ENCODE results near the gene KATNAL1.

KATNAL1 gene

GRCh38 chr13:30341815-30342570, 34.6 kb upstream of the KATNAL1 start:
- Histone ChIP-seq H3K4me3 (ENCODE audit: low read length) (peak overlapping the region; percentile 43), H3K9me3 (ENCODE audit: control insufficient read depth, low read length) (no peaks in the 10 kb centered on the region), H3K9ac (ENCODE audit: low read length) (peak overlapping the region; percentile 57), H3K36me3 (ENCODE audit: control insufficient read depth, insufficient read depth, low read length, severe bottlenecking) (no peaks in the 10 kb centered on the region), H3K4me1 (ENCODE audit: control insufficient read depth, insufficient read depth, low read length) (peaks cover 50% of the 10 kb centered on the region), H3K27me3 (replicated peaks; ENCODE audit: control insufficient read depth, insufficient read depth, low read length) (no peaks in the 10 kb centered on the region)
- DNase-seq (ENCODE audit: low read depth), result peak; percentile 96

GRCh38 chr13:30340331-30341250, 33.2 kb upstream of the KATNAL1 start:
- no peaks in the 10 kb centered on the region for H3K27me3 ChIP-seq (replicated peaks; ENCODE audit: control insufficient read depth, insufficient read depth, low read length)
- DNase-seq (ENCODE audit: low read depth), result peak; percentile 88
- H3K9me3 ChIP-seq (ENCODE audit: control insufficient read depth, low read length), result no peaks in the 10 kb centered on the region
- no peaks in the 10 kb centered on the region for H3K36me3 ChIP-seq (ENCODE audit: control insufficient read depth, insufficient read depth, low read length, severe bottlenecking)
- H3K4me3 ChIP-seq (ENCODE audit: low read length), result peak overlapping the region; percentile 74
- H3K9ac ChIP-seq (ENCODE audit: low read length), result peak overlapping the region; percentile 81
- H3K4me1 ChIP-seq (ENCODE audit: control insufficient read depth, insufficient read depth, low read length), result peaks cover 50% of the 10 kb centered on the region

GRCh38 chr13:30339738-30340330, 32.5 kb upstream of the KATNAL1 start:
- H3K27me3 ChIP-seq (replicated peaks; ENCODE audit: control insufficient read depth, insufficient read depth, low read length), result no peaks in the 10 kb centered on the region
- H3K4me1 ChIP-seq (ENCODE audit: control insufficient read depth, insufficient read depth, low read length), result peaks cover 50% of the 10 kb centered on the region
- peak overlapping the region; percentile 74 for H3K4me3 ChIP-seq (ENCODE audit: low read length)
- no peak for DNase-seq (ENCODE audit: low read depth)
- no peaks in the 10 kb centered on the region for H3K36me3 ChIP-seq (ENCODE audit: control insufficient read depth, insufficient read depth, low read length, severe bottlenecking)
- H3K9me3 ChIP-seq (ENCODE audit: control insufficient read depth, low read length), result no peaks in the 10 kb centered on the region
- peak overlapping the region; percentile 81 for H3K9ac ChIP-seq (ENCODE audit: low read length)

- H3K4me1 ChIP-seq (ENCODE audit: control insufficient read depth, insufficient read depth, low read length), result peaks cover 50% of the 10 kb centered on the region
- H3K36me3 ChIP-seq (ENCODE audit: control insufficient read depth, insufficient read depth, low read length, severe bottlenecking), result no peaks in the 10 kb centered on the region
- DNase-seq (ENCODE audit: low read depth), result no peak
- H3K27me3 ChIP-seq (replicated peaks; ENCODE audit: control insufficient read depth, insufficient read depth, low read length), result no peaks in the 10 kb centered on the region
- no peaks in the 10 kb centered on the region for H3K9me3 ChIP-seq (ENCODE audit: control insufficient read depth, low read length)
- no peak overlapping the region for H3K4me3 ChIP-seq (ENCODE audit: low read length)
- H3K9ac ChIP-seq (ENCODE audit: low read length), result no peak overlapping the region
These were observed 31.6 kb upstream of the KATNAL1 start for GRCh38 chr13:30338952-30339351.

GRCh38 chr13:30338331-30338851, 31.0 kb upstream of the KATNAL1 start:
- peak overlapping the region; percentile 0 for H3K4me3 ChIP-seq (ENCODE audit: low read length)
- H3K36me3 ChIP-seq (ENCODE audit: control insufficient read depth, insufficient read depth, low read length, severe bottlenecking), result no peaks in the 10 kb centered on the region
- H3K27me3 ChIP-seq (replicated peaks; ENCODE audit: control insufficient read depth, insufficient read depth, low read length), result no peaks in the 10 kb centered on the region
- H3K9ac ChIP-seq (ENCODE audit: low read length), result no peak overlapping the region
- H3K4me1 ChIP-seq (ENCODE audit: control insufficient read depth, insufficient read depth, low read length), result peaks cover 50% of the 10 kb centered on the region
- DNase-seq (ENCODE audit: low read depth), result no peak
- H3K9me3 ChIP-seq (ENCODE audit: control insufficient read depth, low read length), result no peaks in the 10 kb centered on the region

- H3K36me3 ChIP-seq (ENCODE audit: control insufficient read depth, insufficient read depth, low read length, severe bottlenecking), result no peaks in the 10 kb centered on the region
- H3K9ac ChIP-seq (ENCODE audit: low read length), result no peak overlapping the region
- no peaks in the 10 kb centered on the region for H3K27me3 ChIP-seq (replicated peaks; ENCODE audit: control insufficient read depth, insufficient read depth, low read length)
- H3K4me1 ChIP-seq (ENCODE audit: control insufficient read depth, insufficient read depth, low read length), result peaks cover 42% of the 10 kb centered on the region
- no peak for DNase-seq (ENCODE audit: low read depth)
- H3K4me3 ChIP-seq (ENCODE audit: low read length), result no peak overlapping the region
- no peaks in the 10 kb centered on the region for H3K9me3 ChIP-seq (ENCODE audit: control insufficient read depth, low read length)
These were observed 29.8 kb upstream of the KATNAL1 start for GRCh38 chr13:30337061-30337610.

GRCh38 chr13:30334663-30335386, 27.5 kb upstream of the KATNAL1 start:
- H3K27me3 ChIP-seq (replicated peaks; ENCODE audit: control insufficient read depth, insufficient read depth, low read length), result no peaks in the 10 kb centered on the region
- H3K9ac ChIP-seq (ENCODE audit: low read length), result no peak overlapping the region
- H3K4me1 ChIP-seq (ENCODE audit: control insufficient read depth, insufficient read depth, low read length), result peaks cover 32% of the 10 kb centered on the region
- H3K4me3 ChIP-seq (ENCODE audit: low read length), result no peak overlapping the region
- DNase-seq (ENCODE audit: low read depth), result peak; percentile 25
- no peaks in the 10 kb centered on the region for H3K36me3 ChIP-seq (ENCODE audit: control insufficient read depth, insufficient read depth, low read length, severe bottlenecking)
- H3K9me3 ChIP-seq (ENCODE audit: control insufficient read depth, low read length), result no peaks in the 10 kb centered on the region

- H3K4me1 ChIP-seq (ENCODE audit: control insufficient read depth, insufficient read depth, low read length), result peaks cover 20% of the 10 kb centered on the region
- no peak for DNase-seq (ENCODE audit: low read depth)
- no peaks in the 10 kb centered on the region for H3K9me3 ChIP-seq (ENCODE audit: control insufficient read depth, low read length)
- H3K4me3 ChIP-seq (ENCODE audit: low read length), result no peak overlapping the region
- no peak overlapping the region for H3K9ac ChIP-seq (ENCODE audit: low read length)
- H3K27me3 ChIP-seq (replicated peaks; ENCODE audit: control insufficient read depth, insufficient read depth, low read length), result no peaks in the 10 kb centered on the region
- no peaks in the 10 kb centered on the region for H3K36me3 ChIP-seq (ENCODE audit: control insufficient read depth, insufficient read depth, low read length, severe bottlenecking)
These were observed 26.3 kb upstream of the KATNAL1 start for GRCh38 chr13:30333616-30334015.

GRCh38 chr13:30332456-30333143, 25.2 kb upstream of the KATNAL1 start:
- Histone ChIP-seq H3K9me3 (ENCODE audit: control insufficient read depth, low read length) (no peaks in the 10 kb centered on the region), H3K4me3 (ENCODE audit: low read length) (no peak overlapping the region), H3K27me3 (replicated peaks; ENCODE audit: control insufficient read depth, insufficient read depth, low read length) (no peaks in the 10 kb centered on the region), H3K36me3 (ENCODE audit: control insufficient read depth, insufficient read depth, low read length, severe bottlenecking) (no peaks in the 10 kb centered on the region), H3K4me1 (ENCODE audit: control insufficient read depth, insufficient read depth, low read length) (peaks cover 9% of the 10 kb centered on the region), H3K9ac (ENCODE audit: low read length) (no peak overlapping the region)
- no peak for DNase-seq (ENCODE audit: low read depth)

- H3K4me1 ChIP-seq (ENCODE audit: control insufficient read depth, insufficient read depth, low read length), result peaks cover 9% of the 10 kb centered on the region
- no peaks in the 10 kb centered on the region for H3K27me3 ChIP-seq (replicated peaks; ENCODE audit: control insufficient read depth, insufficient read depth, low read length)
- no peak for DNase-seq (ENCODE audit: low read depth)
- H3K4me3 ChIP-seq (ENCODE audit: low read length), result no peak overlapping the region
- H3K36me3 ChIP-seq (ENCODE audit: control insufficient read depth, insufficient read depth, low read length, severe bottlenecking), result no peaks in the 10 kb centered on the region
- no peaks in the 10 kb centered on the region for H3K9me3 ChIP-seq (ENCODE audit: control insufficient read depth, low read length)
- no peak overlapping the region for H3K9ac ChIP-seq (ENCODE audit: low read length)
These were observed 24.0 kb upstream of the KATNAL1 start for GRCh38 chr13:30331331-30331771.

Measured in adipocyte (in vitro differentiated cells).